ENCODE data around the gene NUAK1. TPM values are rescaled to one million over a fixed set of nuclear protein-coding genes. Genes with fewer than 3 reads are reported as not detected.

Gene NUAK1
- total RNA-seq, 1 experiment from 2014 or later: 50.3 TPM

DNA sequence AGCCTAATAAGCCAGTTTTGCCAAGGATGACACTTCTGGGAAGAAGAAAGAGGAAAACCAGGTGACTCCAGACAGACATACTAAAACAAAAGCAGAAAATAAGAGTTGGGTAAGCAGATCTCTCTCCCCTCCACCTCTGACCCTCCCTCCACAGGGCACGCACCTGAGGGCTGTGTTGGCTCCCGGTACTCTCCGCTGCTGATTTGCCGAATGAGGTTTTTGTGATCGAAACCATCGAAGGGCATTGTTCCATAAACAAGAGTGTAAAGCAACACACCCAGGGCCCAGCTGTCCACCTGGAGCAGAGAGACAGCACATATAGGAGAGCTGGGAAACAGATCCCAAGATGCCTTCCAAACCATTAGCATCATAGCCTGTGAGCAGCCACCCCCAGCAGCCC is 68.1 kb downstream of the NUAK1 start:
- Histone ChIP-seq H3K4me3 (ENCODE audit: low read depth in 2 of 2, low read length in 2 of 2) (no peak overlapping the region), H3K9me3 (ENCODE audit: control insufficient read depth, insufficient read depth, low read depth, low read length) (no peaks in the 10 kb centered on the region), H3K36me3 (ENCODE audit: control insufficient read depth, insufficient read depth, low read length) (peaks cover 4% of the 10 kb centered on the region), H3K27me3 (ENCODE audit: control insufficient read depth, insufficient read depth, low read length) (no peaks in the 10 kb centered on the region), H3K4me1 (ENCODE audit: control insufficient read depth, insufficient read depth, low read length) (peaks cover 13% of the 10 kb centered on the region), H3K27ac (ENCODE audit: low read length) (no peak overlapping the region)
- DNase-seq (ENCODE audit: low read depth, low spot score) (no peak), ATAC-seq (no peak)
- ChIA-PET CTCF (no interaction called here), POLR2A (no interaction called here)
- in situ Hi-C loops (cut with HindIII; ENCODE audit: low pct_unique_long_range_greater_than_20kb, low sequenced_read_pairs): no loop called here
- no TSS peak for BruUV-seq (replicated peaks)
- TF ChIP-seq SIN3A (IDR thresholded peaks at IDR 0.05; ENCODE audit: borderline replicate concordance, insufficient read depth, low read depth, low read length): no peak
- TF ChIP-seq, protein P1, sequence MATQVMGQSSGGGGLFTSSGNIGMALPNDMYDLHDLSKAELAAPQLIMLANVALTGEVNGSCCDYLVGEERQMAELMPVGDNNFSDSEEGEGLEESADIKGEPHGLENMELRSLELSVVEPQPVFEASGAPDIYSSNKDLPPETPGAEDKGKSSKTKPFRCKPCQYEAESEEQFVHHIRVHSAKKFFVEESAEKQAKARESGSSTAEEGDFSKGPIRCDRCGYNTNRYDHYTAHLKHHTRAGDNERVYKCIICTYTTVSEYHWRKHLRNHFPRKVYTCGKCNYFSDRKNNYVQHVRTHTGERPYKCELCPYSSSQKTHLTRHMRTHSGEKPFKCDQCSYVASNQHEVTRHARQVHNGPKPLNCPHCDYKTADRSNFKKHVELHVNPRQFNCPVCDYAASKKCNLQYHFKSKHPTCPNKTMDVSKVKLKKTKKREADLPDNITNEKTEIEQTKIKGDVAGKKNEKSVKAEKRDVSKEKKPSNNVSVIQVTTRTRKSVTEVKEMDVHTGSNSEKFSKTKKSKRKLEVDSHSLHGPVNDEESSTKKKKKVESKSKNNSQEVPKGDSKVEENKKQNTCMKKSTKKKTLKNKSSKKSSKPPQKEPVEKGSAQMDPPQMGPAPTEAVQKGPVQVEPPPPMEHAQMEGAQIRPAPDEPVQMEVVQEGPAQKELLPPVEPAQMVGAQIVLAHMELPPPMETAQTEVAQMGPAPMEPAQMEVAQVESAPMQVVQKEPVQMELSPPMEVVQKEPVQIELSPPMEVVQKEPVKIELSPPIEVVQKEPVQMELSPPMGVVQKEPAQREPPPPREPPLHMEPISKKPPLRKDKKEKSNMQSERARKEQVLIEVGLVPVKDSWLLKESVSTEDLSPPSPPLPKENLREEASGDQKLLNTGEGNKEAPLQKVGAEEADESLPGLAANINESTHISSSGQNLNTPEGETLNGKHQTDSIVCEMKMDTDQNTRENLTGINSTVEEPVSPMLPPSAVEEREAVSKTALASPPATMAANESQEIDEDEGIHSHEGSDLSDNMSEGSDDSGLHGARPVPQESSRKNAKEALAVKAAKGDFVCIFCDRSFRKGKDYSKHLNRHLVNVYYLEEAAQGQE (IDR thresholded peaks at IDR 0.05; ENCODE audit: insufficient read depth in 1 of 2, low read depth in 2 of 2, low read length in 1 of 2): no peak
- TF ChIP-seq, protein P2, sequence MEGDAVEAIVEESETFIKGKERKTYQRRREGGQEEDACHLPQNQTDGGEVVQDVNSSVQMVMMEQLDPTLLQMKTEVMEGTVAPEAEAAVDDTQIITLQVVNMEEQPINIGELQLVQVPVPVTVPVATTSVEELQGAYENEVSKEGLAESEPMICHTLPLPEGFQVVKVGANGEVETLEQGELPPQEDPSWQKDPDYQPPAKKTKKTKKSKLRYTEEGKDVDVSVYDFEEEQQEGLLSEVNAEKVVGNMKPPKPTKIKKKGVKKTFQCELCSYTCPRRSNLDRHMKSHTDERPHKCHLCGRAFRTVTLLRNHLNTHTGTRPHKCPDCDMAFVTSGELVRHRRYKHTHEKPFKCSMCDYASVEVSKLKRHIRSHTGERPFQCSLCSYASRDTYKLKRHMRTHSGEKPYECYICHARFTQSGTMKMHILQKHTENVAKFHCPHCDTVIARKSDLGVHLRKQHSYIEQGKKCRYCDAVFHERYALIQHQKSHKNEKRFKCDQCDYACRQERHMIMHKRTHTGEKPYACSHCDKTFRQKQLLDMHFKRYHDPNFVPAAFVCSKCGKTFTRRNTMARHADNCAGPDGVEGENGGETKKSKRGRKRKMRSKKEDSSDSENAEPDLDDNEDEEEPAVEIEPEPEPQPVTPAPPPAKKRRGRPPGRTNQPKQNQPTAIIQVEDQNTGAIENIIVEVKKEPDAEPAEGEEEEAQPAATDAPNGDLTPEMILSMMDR (IDR thresholded peaks at IDR 0.05): no peak
- intact Hi-C loops (cut with micrococcal nuclease; ENCODE audit: unreplicated experiment): no loop called here

DNA sequence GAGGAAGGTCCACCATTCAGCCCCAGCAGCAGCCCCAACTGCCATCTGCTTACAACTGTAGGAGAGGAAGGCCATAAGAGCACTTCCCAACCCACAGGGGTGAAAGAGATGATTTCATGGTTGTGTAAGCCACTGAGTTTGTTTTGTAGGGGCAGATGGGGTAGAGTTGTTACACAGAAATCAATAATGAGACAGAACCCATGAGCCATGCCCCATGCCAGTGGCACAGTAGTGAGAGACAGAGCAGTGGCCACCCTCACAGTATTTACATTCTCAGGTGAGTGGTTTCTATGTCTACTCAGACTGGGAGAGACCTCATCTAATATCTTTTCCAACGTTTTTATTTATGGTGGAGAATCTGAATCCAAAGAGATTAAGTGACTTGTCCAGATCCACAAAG is 68.6 kb downstream of the NUAK1 start:
- BruUV-seq (replicated peaks): no TSS peak
- POLR2A ChIA-PET: no interaction called here
- CTCF ChIA-PET: no interaction called here
- intact Hi-C loops (cut with micrococcal nuclease; ENCODE audit: unreplicated experiment): no loop called here
- DNase-seq (ENCODE audit: low read depth, low spot score) (no peak), ATAC-seq (no peak)
- Histone ChIP-seq H3K9me3 (ENCODE audit: control insufficient read depth, insufficient read depth, low read depth, low read length) (no peaks in the 10 kb centered on the region), H3K36me3 (ENCODE audit: control insufficient read depth, insufficient read depth, low read length) (peaks cover 4% of the 10 kb centered on the region), H3K27ac (ENCODE audit: low read length) (no peak overlapping the region), H3K4me3 (ENCODE audit: low read depth in 2 of 2, low read length in 2 of 2) (no peak overlapping the region), H3K4me1 (ENCODE audit: control insufficient read depth, insufficient read depth, low read length) (peaks cover 9% of the 10 kb centered on the region), H3K27me3 (ENCODE audit: control insufficient read depth, insufficient read depth, low read length) (no peaks in the 10 kb centered on the region)
- TF ChIP-seq, protein P1 (IDR thresholded peaks at IDR 0.05; ENCODE audit: insufficient read depth in 1 of 2, low read depth in 2 of 2, low read length in 1 of 2): no peak
- TF ChIP-seq SIN3A (IDR thresholded peaks at IDR 0.05; ENCODE audit: borderline replicate concordance, insufficient read depth, low read depth, low read length) (no peak), TCF7L2 (IDR thresholded peaks at IDR 0.05; ENCODE audit: low read depth, low read length) (no peak), POLR2AphosphoS5 (IDR thresholded peaks at IDR 0.05; ENCODE audit: low read depth, low read length) (no peak)
- TF ChIP-seq, protein P2 (IDR thresholded peaks at IDR 0.05): no peak
- in situ Hi-C loops (cut with HindIII; ENCODE audit: low pct_unique_long_range_greater_than_20kb, low sequenced_read_pairs): no loop called here
